GM18861 (cell line): ENCODE data around the gene RBFOX1.

Experiments used
- ATAC-seq: cut with Tn5 transposase; IDR thresholded peaks from one replicate; pipeline ENCODE4 v1.9.1; 2021; ENCODE audit not compliant: unreplicated experiment

The RBFOX1 gene

GRCh38 chr16:7419441-7419840 is 86.8 kb downstream of the RBFOX1 start:
- ATAC-seq, result no peak

- no peak for ATAC-seq
Measured at GRCh38 chr16:7420079-7420478, 87.4 kb downstream of the RBFOX1 start.

- ATAC-seq, result no peak
Measured at GRCh38 chr16:7420843-7421242, 88.2 kb downstream of the RBFOX1 start.

GRCh38 chr16:7421578-7421977 is 88.9 kb downstream of the RBFOX1 start:
- no peak for ATAC-seq

- ATAC-seq, result no peak
Measured at GRCh38 chr16:7422036-7422888, 89.6 kb downstream of the RBFOX1 start.

GRCh38 chr16:7423434-7424044 is 90.9 kb downstream of the RBFOX1 start:
- ATAC-seq, result no peak

GRCh38 chr16:7426161-7426560 is 93.5 kb downstream of the RBFOX1 start:
- ATAC-seq, result no peak

- ATAC-seq, result no peak
Measured at GRCh38 chr16:7431723-7432122, 99.1 kb downstream of the RBFOX1 start.

- ATAC-seq, result no peak
Measured at GRCh38 chr16:7436306-7436705, 103.7 kb downstream of the RBFOX1 start.

- ATAC-seq, result no peak
Measured at GRCh38 chr16:7437135-7437804, 104.6 kb downstream of the RBFOX1 start.

GRCh38 chr16:7437843-7438242 is 105.2 kb downstream of the RBFOX1 start:
- no peak for ATAC-seq

- no peak for ATAC-seq
Measured at GRCh38 chr16:7438601-7439000, 106.0 kb downstream of the RBFOX1 start.

GRCh38 chr16:7439518-7439917 is 106.9 kb downstream of the RBFOX1 start:
- ATAC-seq, result no peak

GRCh38 chr16:7440886-7441400 is 108.3 kb downstream of the RBFOX1 start:
- ATAC-seq, result no peak

GRCh38 chr16:7442050-7442449 is 109.4 kb downstream of the RBFOX1 start:
- ATAC-seq, result no peak

GRCh38 chr16:7443142-7443541 is 110.5 kb downstream of the RBFOX1 start:
- ATAC-seq, result no peak

- ATAC-seq, result no peak
Measured at GRCh38 chr16:7443648-7444365, 111.2 kb downstream of the RBFOX1 start.

- no peak for ATAC-seq
Measured at GRCh38 chr16:7449306-7449705, 116.7 kb downstream of the RBFOX1 start.

GRCh38 chr16:7449808-7450207 is 117.2 kb downstream of the RBFOX1 start:
- ATAC-seq, result no peak

- ATAC-seq, result no peak
Measured at GRCh38 chr16:7450440-7450839, 117.8 kb downstream of the RBFOX1 start.

GRCh38 chr16:7452090-7452489 is 119.4 kb downstream of the RBFOX1 start:
- ATAC-seq, result no peak
